Measurements from ENCODE around the gene BMAL1. TPM values are rescaled to one million over a fixed set of nuclear protein-coding genes. Genes with fewer than 3 reads are reported as not detected.

BMAL1 gene
- total RNA-seq, 1 donor from 2014 or later = 26.5 TPM

- Mint-ChIP-seq H3K4me3 (peak overlapping the region; percentile 84), H3K9me3 (no peaks in the 10 kb centered on the region), H3K4me1 (peaks cover 29% of the 10 kb centered on the region), H3K27ac (no peak overlapping the region), H3K36me3 (peaks cover 2% of the 10 kb centered on the region), H3K27me3 (ENCODE audit: insufficient read depth, low read depth) (peaks cover 43% of the 10 kb centered on the region)
- peaks cover 25% of the 10 kb centered on the region for H3F3A ChIP-seq (ENCODE audit: low read depth)
- H3K4me3 ChIP-seq = peak overlapping the region; percentile 67
- H3K4me2 ChIP-seq = peak overlapping the region; percentile 85
- peaks cover 13% of the 10 kb centered on the region for H3K4me1 ChIP-seq
- no peak overlapping the region for H3K9ac ChIP-seq
- no peaks in the 10 kb centered on the region for H3K79me2 ChIP-seq (ENCODE audit: low read depth)
- H3K36me3 ChIP-seq = no peaks in the 10 kb centered on the region
- H3K27me3 ChIP-seq = peaks cover 75% of the 10 kb centered on the region
- H3K9me3 ChIP-seq (ENCODE audit: low read depth) = no peaks in the 10 kb centered on the region
- peaks cover 35% of the 10 kb centered on the region for H4K20me1 ChIP-seq (ENCODE audit: low read depth)
- H3K27ac ChIP-seq = no peak overlapping the region
- TF ChIP-seq EZH2 (IDR thresholded peaks at IDR 0.05) (no peak), CTCF (IDR thresholded peaks at IDR 0.05) (no peak), EZH2phosphoT487 (IDR thresholded peaks at IDR 0.05) (no peak)
- DNase-seq (ENCODE audit: low spot score) = no peak
- no peak overlapping the region for H2AFZ ChIP-seq (replicated peaks)
Observed at GRCh38 chr11:13279487-13279834, 1.9 kb downstream of the BMAL1 start.

- Histone ChIP-seq H3F3A (ENCODE audit: low read depth) (peaks cover 25% of the 10 kb centered on the region), H3K27me3 (peaks cover 67% of the 10 kb centered on the region), H3K79me2 (ENCODE audit: low read depth) (no peaks in the 10 kb centered on the region), H3K27ac (no peak overlapping the region), H3K9ac (no peak overlapping the region), H3K4me2 (no peak overlapping the region), H3K4me3 (no peak overlapping the region), H3K9me3 (ENCODE audit: low read depth) (no peaks in the 10 kb centered on the region), H4K20me1 (ENCODE audit: low read depth) (peaks cover 35% of the 10 kb centered on the region), H3K4me1 (peaks cover 13% of the 10 kb centered on the region), H2AFZ (replicated peaks) (no peak overlapping the region), H3K36me3 (no peaks in the 10 kb centered on the region)
- TF ChIP-seq EZH2 (IDR thresholded peaks at IDR 0.05) = no peak
- no peak for TF ChIP-seq EZH2phosphoT487 (IDR thresholded peaks at IDR 0.05)
- TF ChIP-seq CTCF (IDR thresholded peaks at IDR 0.05) = no peak
- H3K36me3 Mint-ChIP-seq = peaks cover 2% of the 10 kb centered on the region
- H3K4me3 Mint-ChIP-seq = peak overlapping the region; percentile 10
- H3K27me3 Mint-ChIP-seq (ENCODE audit: insufficient read depth, low read depth) = peaks cover 40% of the 10 kb centered on the region
- H3K27ac Mint-ChIP-seq = no peak overlapping the region
- DNase-seq (ENCODE audit: low spot score) = no peak
- H3K4me1 Mint-ChIP-seq = peaks cover 30% of the 10 kb centered on the region
- H3K9me3 Mint-ChIP-seq = no peaks in the 10 kb centered on the region
Observed at GRCh38 chr11:13280092-13280722, 2.6 kb downstream of the BMAL1 start.

- Mint-ChIP-seq H3K9me3 (no peaks in the 10 kb centered on the region), H3K27me3 (ENCODE audit: insufficient read depth, low read depth) (peaks cover 37% of the 10 kb centered on the region), H3K4me1 (peaks cover 30% of the 10 kb centered on the region), H3K36me3 (peaks cover 2% of the 10 kb centered on the region), H3K27ac (no peak overlapping the region), H3K4me3 (no peak overlapping the region)
- no peaks in the 10 kb centered on the region for H3K36me3 ChIP-seq
- H3K4me3 ChIP-seq = no peak overlapping the region
- no peak overlapping the region for H3K4me2 ChIP-seq
- peaks cover 13% of the 10 kb centered on the region for H3K4me1 ChIP-seq
- peaks cover 25% of the 10 kb centered on the region for H3F3A ChIP-seq (ENCODE audit: low read depth)
- H3K9ac ChIP-seq = no peak overlapping the region
- DNase-seq (ENCODE audit: low spot score) = no peak
- H3K27ac ChIP-seq = no peak overlapping the region
- H3K27me3 ChIP-seq = peaks cover 61% of the 10 kb centered on the region
- no peak overlapping the region for H2AFZ ChIP-seq (replicated peaks)
- TF ChIP-seq CTCF (IDR thresholded peaks at IDR 0.05) (no peak), EZH2phosphoT487 (IDR thresholded peaks at IDR 0.05) (no peak), EZH2 (IDR thresholded peaks at IDR 0.05) (no peak)
- peaks cover 35% of the 10 kb centered on the region for H4K20me1 ChIP-seq (ENCODE audit: low read depth)
- no peaks in the 10 kb centered on the region for H3K9me3 ChIP-seq (ENCODE audit: low read depth)
- no peaks in the 10 kb centered on the region for H3K79me2 ChIP-seq (ENCODE audit: low read depth)
Observed at GRCh38 chr11:13280777-13281176, 3.2 kb downstream of the BMAL1 start.

Measured in neural progenitor cell (in vitro differentiated cells).